Activated T-cell treated with anti-CD3 and anti-CD28 coated beads, Interleukin-2, amount 50 U/mL, for 4 hours (primary cell): Measurements from ENCODE around the gene SERPINA4. TPM values are rescaled to one million over a fixed set of nuclear protein-coding genes. Genes with fewer than 3 reads are reported as not detected.

Experiments used
- ATAC-seq, 2 donors: fragments of 200-7000 bp; cut with Tn5 transposase; one replicate each; pipeline ENCODE4 v1.10.0; 2021
- DNase-seq: peaks from one replicate; pipeline ENCODE4 v3.0.0-alpha.2; 2020
- H3K27me3 Mint-ChIP-seq: one replicate; pipeline ENCODE4 v1.8.0; 2021; ENCODE audit warnings: low read depth, mixed read lengths
- H3K36me3 Mint-ChIP-seq: one replicate; pipeline ENCODE4 v1.8.0; 2022; ENCODE audit warnings: mixed read lengths; ENCODE audit not compliant: insufficient read depth
- H3K4me1 Mint-ChIP-seq: one replicate; pipeline ENCODE4 v1.8.0; 2021; ENCODE audit warnings: low read depth, mixed read lengths
- H3K4me3 Mint-ChIP-seq: one replicate; pipeline ENCODE4 v1.8.0; 2021; ENCODE audit warnings: mild to moderate bottlenecking, moderate library complexity, mixed read lengths
- H3K9me3 Mint-ChIP-seq: one replicate; pipeline ENCODE4 v1.8.0; 2021; ENCODE audit warnings: mixed read lengths
- total RNA-seq, 3 donors: library from RNA; stranded (reverse); gene quantifications; one replicate each; pipeline ENCODE4 v1.2.1, GENCODE V29; 2021

The SERPINA4 gene
- total RNA-seq, 3 donors from 2014 or later = not detected

- ATAC-seq (no peak), DNase-seq (no peak)
- Mint-ChIP-seq H3K4me1 (no peaks in the 10 kb centered on the region), H3K36me3 (no peaks in the 10 kb centered on the region), H3K9me3 (peaks cover 4% of the 10 kb centered on the region), H3K27me3 (peaks cover 8% of the 10 kb centered on the region), H3K4me3 (no peak overlapping the region)
Observed at GRCh38 chr14:94536836-94537235, 24.4 kb upstream of the SERPINA4 start.

- Mint-ChIP-seq H3K27me3 (peaks cover 12% of the 10 kb centered on the region), H3K4me3 (no peak overlapping the region), H3K4me1 (no peaks in the 10 kb centered on the region), H3K9me3 (peaks cover 2% of the 10 kb centered on the region), H3K36me3 (no peaks in the 10 kb centered on the region)
- DNase-seq (no peak), ATAC-seq (no peak)
Observed at GRCh38 chr14:94538070-94538740, 23.0 kb upstream of the SERPINA4 start.

- Mint-ChIP-seq H3K4me3 (no peak overlapping the region), H3K27me3 (peaks cover 14% of the 10 kb centered on the region), H3K9me3 (no peaks in the 10 kb centered on the region), H3K36me3 (no peaks in the 10 kb centered on the region), H3K4me1 (no peaks in the 10 kb centered on the region)
- no peak for DNase-seq
- ATAC-seq = no peak
Observed at GRCh38 chr14:94539181-94539580, 22.1 kb upstream of the SERPINA4 start.

GRCh38 chr14:94540031-94540794 is 21.0 kb upstream of the SERPINA4 start:
- no peaks in the 10 kb centered on the region for H3K4me1 Mint-ChIP-seq
- ATAC-seq = no peak

GRCh38 chr14:94541234-94541975 is 19.8 kb upstream of the SERPINA4 start:
- no peaks in the 10 kb centered on the region for H3K4me1 Mint-ChIP-seq
- H3K9me3 Mint-ChIP-seq = no peaks in the 10 kb centered on the region
- no peak overlapping the region for H3K4me3 Mint-ChIP-seq
- H3K36me3 Mint-ChIP-seq = no peaks in the 10 kb centered on the region
- peaks cover 19% of the 10 kb centered on the region for H3K27me3 Mint-ChIP-seq
- DNase-seq (no peak), ATAC-seq (no peak)

More at GRCh38 chr14:94540031-94540794, 21.0 kb upstream of the SERPINA4 start:
- H3K4me3 Mint-ChIP-seq = no peak overlapping the region
- no peaks in the 10 kb centered on the region for H3K9me3 Mint-ChIP-seq
- no peak for DNase-seq
- H3K36me3 Mint-ChIP-seq = no peaks in the 10 kb centered on the region
- peaks cover 14% of the 10 kb centered on the region for H3K27me3 Mint-ChIP-seq

- ATAC-seq = no peak
- H3K4me3 Mint-ChIP-seq = no peak overlapping the region
Observed at GRCh38 chr14:94542111-94542810, 19.0 kb upstream of the SERPINA4 start.

GRCh38 chr14:94542811-94543440 is 18.3 kb upstream of the SERPINA4 start:
- ATAC-seq (no peak), DNase-seq (no peak)
- Mint-ChIP-seq H3K4me1 (no peaks in the 10 kb centered on the region), H3K9me3 (no peaks in the 10 kb centered on the region), H3K27me3 (peaks cover 19% of the 10 kb centered on the region), H3K4me3 (no peak overlapping the region), H3K36me3 (no peaks in the 10 kb centered on the region)

More at GRCh38 chr14:94542111-94542810, 19.0 kb upstream of the SERPINA4 start:
- Mint-ChIP-seq H3K36me3 (no peaks in the 10 kb centered on the region), H3K27me3 (peaks cover 19% of the 10 kb centered on the region), H3K9me3 (no peaks in the 10 kb centered on the region), H3K4me1 (no peaks in the 10 kb centered on the region)
- DNase-seq = no peak

- no peak overlapping the region for H3K4me3 Mint-ChIP-seq
- DNase-seq (no peak), ATAC-seq (no peak)
- peaks cover 21% of the 10 kb centered on the region for H3K27me3 Mint-ChIP-seq
- H3K4me1 Mint-ChIP-seq = no peaks in the 10 kb centered on the region
- H3K9me3 Mint-ChIP-seq = no peaks in the 10 kb centered on the region
- no peaks in the 10 kb centered on the region for H3K36me3 Mint-ChIP-seq
Observed at GRCh38 chr14:94543449-94544124, 17.7 kb upstream of the SERPINA4 start.

- Mint-ChIP-seq H3K27me3 (peaks cover 21% of the 10 kb centered on the region), H3K9me3 (no peaks in the 10 kb centered on the region), H3K4me1 (no peaks in the 10 kb centered on the region), H3K4me3 (no peak overlapping the region), H3K36me3 (no peaks in the 10 kb centered on the region)
- DNase-seq = no peak
- no peak for ATAC-seq
Observed at GRCh38 chr14:94544726-94545125, 16.5 kb upstream of the SERPINA4 start.

GRCh38 chr14:94545131-94545841 is 16.0 kb upstream of the SERPINA4 start:
- Mint-ChIP-seq H3K27me3 (peaks cover 25% of the 10 kb centered on the region), H3K9me3 (no peaks in the 10 kb centered on the region), H3K4me1 (no peaks in the 10 kb centered on the region), H3K36me3 (no peaks in the 10 kb centered on the region), H3K4me3 (no peak overlapping the region)
- ATAC-seq (no peak), DNase-seq (no peak)

GRCh38 chr14:94547151-94547680 is 14.0 kb upstream of the SERPINA4 start:
- no peaks in the 10 kb centered on the region for H3K4me1 Mint-ChIP-seq
- H3K4me3 Mint-ChIP-seq = no peak overlapping the region
- ATAC-seq = no peak
- peaks cover 33% of the 10 kb centered on the region for H3K27me3 Mint-ChIP-seq
- no peak for DNase-seq
- no peaks in the 10 kb centered on the region for H3K9me3 Mint-ChIP-seq
- no peaks in the 10 kb centered on the region for H3K36me3 Mint-ChIP-seq

- peaks cover 34% of the 10 kb centered on the region for H3K27me3 Mint-ChIP-seq
- H3K4me1 Mint-ChIP-seq = no peaks in the 10 kb centered on the region
- no peaks in the 10 kb centered on the region for H3K9me3 Mint-ChIP-seq
- H3K36me3 Mint-ChIP-seq = no peaks in the 10 kb centered on the region
- DNase-seq (no peak), ATAC-seq (no peak)
- H3K4me3 Mint-ChIP-seq = no peak overlapping the region
Observed at GRCh38 chr14:94547726-94548125, 13.5 kb upstream of the SERPINA4 start.
